K562 (cell line): Measurements from ENCODE around the gene MLANA. TPM values are rescaled to one million over a fixed set of nuclear protein-coding genes. Genes with fewer than 3 reads are reported as not detected.

Experiments used
- ATAC-seq: fragments of 200-7000 bp; cut with Tn5 transposase; 3 replicates; pipeline ENCODE4 v1.9.1; 2020; ENCODE audit warnings: moderate library complexity
- BruUV-seq: library from RNA; stranded (reverse); fragments of 400-500 nt; replicated peaks from 2 replicates; lab custom pipeline; 2021; lab: Mats Ljungman, UMichigan
- CTCF ChIA-PET: fragments of 300-600 bp; formaldehyde crosslinking; extraction: SDS; loops from one replicate; lab custom pipeline; 2021; ENCODE audit warnings: low intra/inter-chr PET ratio; lab: Yijun Ruan, JAX
- POLR2A ChIA-PET: fragments of 300-600, 350-650 bp; sonication (Branson Sonifier 250); formaldehyde crosslinking; extraction: SDS; loops from one replicate; lab custom pipeline; 2021; ENCODE audit warnings: antibody characterized with exemption, inconsistent platforms; lab: Yijun Ruan, JAX
- DNase-seq, 4 experiments: peaks; one replicate each; pipeline versions ENCODE4 v3.0.0 to v3.0.0-alpha.2; 2011 to 2018; ENCODE audit warnings: low spot score in 3 of 4, mixed read lengths in 3 of 4; ENCODE audit errors: extremely low read depth in 1 of 4
- FAIRE-seq: peaks from 2 replicates; lab custom pipeline; 2011; peaks lifted over from hg19 to GRCh38; lab: Jason Lieb, UNC
- H2AFZ ChIP-seq: 2 replicates; pipeline ENCODE4 v1.6.0; 2011; ENCODE audit warnings: low read depth, low read length, control low read depth, inconsistent platforms
- H3K27ac ChIP-seq: fragments of 200-600 bp; 3 replicates; pipeline ENCODE4 v1.8.0; 2011; ENCODE audit warnings: low read depth, mild to moderate bottlenecking, control low read depth, inconsistent platforms, low read length, moderate library complexity, mixed read lengths; ENCODE audit errors: extremely low read depth
- H3K27me3 ChIP-seq, 2 experiments: fragments of 300-600 bp in 1 of 2; 2 replicates in 1 of 2; 3 replicates in 1 of 2; pipeline versions ENCODE4 v1.6.0 to v1.8.0; 2011; ENCODE audit warnings: inconsistent platforms in 2 of 2, low read length in 2 of 2, mild to moderate bottlenecking in 1 of 2, mixed read lengths in 1 of 2, moderate library complexity in 1 of 2; ENCODE audit not compliant: control insufficient read depth in 2 of 2, insufficient read depth in 2 of 2
- H3K36me3 ChIP-seq: fragments of 300-600 bp; 3 replicates; pipeline ENCODE4 v1.8.0; 2011; ENCODE audit warnings: mild to moderate bottlenecking, low read length, inconsistent platforms; ENCODE audit not compliant: control insufficient read depth, insufficient read depth
- H3K4me1 ChIP-seq, 2 experiments: fragments of 200-600 bp in 1 of 2; replicated peaks in 1 of 2; 2 replicates in 1 of 2; 3 replicates in 1 of 2; pipeline versions ENCODE4 v1.5.1 to v1.8.0; 2011; ENCODE audit warnings: inconsistent platforms in 2 of 2, low read length in 2 of 2, mild to moderate bottlenecking in 1 of 2, mixed read lengths in 1 of 2, moderate library complexity in 1 of 2; ENCODE audit not compliant: control insufficient read depth in 2 of 2, insufficient read depth in 2 of 2
- H3K4me2 ChIP-seq: 2 replicates; pipeline ENCODE4 v1.6.1; 2011; ENCODE audit warnings: low read length, control low read depth, inconsistent platforms, mixed read lengths; ENCODE audit not compliant: insufficient read depth
- H3K4me3 ChIP-seq: fragments of 200-600 bp; sonication (generic), shearing (Covaris generic); 2 replicates; pipeline ENCODE4 v1.5.1; 2016; ENCODE audit warnings: control low read depth, inconsistent platforms
- H3K79me2 ChIP-seq: fragments of 200-600 bp; 3 replicates; pipeline ENCODE4 v1.8.0; 2011; ENCODE audit warnings: low read length, inconsistent platforms; ENCODE audit not compliant: control insufficient read depth, insufficient read depth
- H3K9ac ChIP-seq, 2 experiments: 2 replicates each; pipeline versions ENCODE4 v1.6.0 to v1.6.1; 2011; ENCODE audit warnings: low read depth in 2 of 2, low read length in 2 of 2, control low read depth in 1 of 2, inconsistent platforms in 1 of 2, mild to moderate bottlenecking in 1 of 2, mixed read lengths in 1 of 2; ENCODE audit not compliant: insufficient read depth in 1 of 2
- H3K9me1 ChIP-seq: one replicate; pipeline ENCODE4 v1.6.0; 2011; ENCODE audit warnings: inconsistent platforms, mild to moderate bottlenecking, low read length, moderate library complexity; ENCODE audit not compliant: control insufficient read depth, insufficient read depth
- H3K9me3 ChIP-seq: replicated peaks from 2 replicates; pipeline ENCODE4 v1.5.1; 2011; ENCODE audit warnings: low read depth, low read length, inconsistent platforms; ENCODE audit not compliant: control insufficient read depth, insufficient read depth
- H4K20me1 ChIP-seq: replicated peaks from 2 replicates; pipeline ENCODE4 v1.6.1; 2011; ENCODE audit warnings: low read length, inconsistent platforms, mixed read lengths; ENCODE audit not compliant: control insufficient read depth, insufficient read depth
- CBFA2T2 ChIP-seq: fragments of 450-650 bp; conservative IDR thresholded peaks from 2 replicates; pipeline ENCODE4 v1.6.1; 2017; ENCODE audit warnings: mild to moderate bottlenecking
- KLF6 ChIP-seq: fragments of 250-450 bp; sonication (Bioruptor Pico); IDR thresholded peaks from 2 replicates; pipeline ENCODE4 v1.4.0; 2020; ENCODE audit warnings: mild to moderate bottlenecking, moderate library complexity, borderline replicate concordance
- MGA ChIP-seq: fragments of 450-650 bp; IDR thresholded peaks from 2 replicates; pipeline ENCODE4 v1.6.1; 2016; ENCODE audit warnings: mild to moderate bottlenecking, moderate library complexity
- OTX1 ChIP-seq: fragments of 450-650 bp; formaldehyde crosslinking; IDR thresholded peaks from 2 replicates; pipeline ENCODE4 v1.4.0; 2022; ENCODE audit warnings: mild to moderate bottlenecking
- RBM25 ChIP-seq: fragments of 200-400 bp; formaldehyde crosslinking; IDR thresholded peaks from 2 replicates; pipeline ENCODE4 v1.6.1; 2018; ENCODE audit warnings: low read length, low read depth, moderate library complexity; ENCODE audit not compliant: severe bottlenecking
- SIN3B ChIP-seq: fragments of 450-650 bp; IDR thresholded peaks from 2 replicates; pipeline ENCODE4 v1.6.1; 2017; ENCODE audit warnings: low read depth, mild to moderate bottlenecking, moderate library complexity
- WGBS: fragments of 100-300 bp; shearing (Covaris generic); methylation state at CpG from one replicate; pipeline ENCODE4 v1.1.6; 2016; ENCODE audit warnings: low coverage, mixed read lengths; ENCODE audit not compliant: insufficient coverage; ENCODE audit errors: missing lambda C conversion rate; 5-methylcytosine and 5-hydroxymethylcytosine counted together
- in situ Hi-C: fragments of 300-500 bp; cut with MboI; formaldehyde crosslinking; loops from 4 replicates; pipeline ENCODE4 v1.15.0; 2018; ENCODE audit warnings: inconsistent platforms, mixed read lengths
- intact Hi-C: fragments of 100-400 bp; cut with micrococcal nuclease; formaldehyde crosslinking; loops from 2 replicates; pipeline ENCODE4 v1.14.2; 2022
- polyA plus RNA-seq, 8 experiments: library from polyadenylated mRNA; depleted of rRNA in 4 of 8; stranded (reverse) in 5 of 8; unstranded in 3 of 8; fragments of >200 nt; fragmentation: Nextera tagmentation in 2 of 8; fragmentation: Illumina TruSeq in 1 of 8; extraction: Ambion mirVana in 2 of 8; extraction: Trizol in 1 of 8; gene quantifications; 2 replicates each; pipeline versions ENCODE4 v1.2.1 to v1.2.3, GENCODE V29; 2011 to 2014; ENCODE audit warnings: inconsistent platforms in 1 of 8, missing spikeins in 1 of 8
- total RNA-seq, 7 experiments: library from RNA; depleted of rRNA in 6 of 7; stranded (reverse); fragments of >200 nt in 6 of 7; fragmentation: Illumina TruSeq in 2 of 7; extraction: Trizol in 2 of 7; gene quantifications; 2 replicates each; pipeline versions ENCODE4 v1.2.1 to v1.2.3, GENCODE V29; 2011 to 2021; ENCODE audit warnings: low replicate concordance in 1 of 7

The MLANA gene
- total and polyA plus RNA-seq, 9 of the 15 experiments (the other 6 are each of a cell fraction or from before 2014, with no cell fraction given): not detected

GRCh38 chr9:5938449-5938848, 47.8 kb downstream of the MLANA start:
- no peak overlapping the region for H3K27ac ChIP-seq
- no peak overlapping the region for H2AFZ ChIP-seq
- H4K20me1 ChIP-seq: no peaks in the 10 kb centered on the region
- H3K27me3 ChIP-seq: no peaks in the 10 kb centered on the region
- no peak overlapping the region for H3K4me3 ChIP-seq
- intact Hi-C loops (no loop called here), in situ Hi-C loops (no loop called here)
- ATAC-seq (no peak), DNase-seq (no peak), FAIRE-seq (no peak)
- POLR2A ChIA-PET: no interaction called here
- H3K36me3 ChIP-seq: no peaks in the 10 kb centered on the region; the same call in 2 of the 3 replicates
- H3K9me3 ChIP-seq: no peaks in the 10 kb centered on the region
- H3K4me1 ChIP-seq: no peaks in the 10 kb centered on the region
- H3K9ac ChIP-seq: no peak overlapping the region
- no peak overlapping the region for H3K4me2 ChIP-seq
- no peaks in the 10 kb centered on the region for H3K79me2 ChIP-seq
- CTCF ChIA-PET: no interaction called here
- TF ChIP-seq RBM25 (no peak), SIN3B (no peak)
- no TSS peak for BruUV-seq
- WGBS: 81% methylated on average over 2 of the region's 2 CpGs
- no peaks in the 10 kb centered on the region for H3K9me1 ChIP-seq

GRCh38 chr9:5939530-5939929, 48.8 kb downstream of the MLANA start:
- Histone ChIP-seq H3K27me3 (no peaks in the 10 kb centered on the region), H3K9me3 (no peaks in the 10 kb centered on the region), H3K4me3 (no peak overlapping the region), H3K9me1 (no peaks in the 10 kb centered on the region), H3K9ac (no peak overlapping the region), H3K4me2 (no peak overlapping the region), H3K36me3 (no peaks in the 10 kb centered on the region), H3K4me1 (no peaks in the 10 kb centered on the region), H3K27ac (no peak overlapping the region), H3K79me2 (no peaks in the 10 kb centered on the region), H2AFZ (no peak overlapping the region), H4K20me1 (no peaks in the 10 kb centered on the region)
- DNase-seq (no peak), ATAC-seq (no peak), FAIRE-seq (no peak)
- in situ Hi-C loops (no loop called here), intact Hi-C loops (no loop called here)
- ChIA-PET CTCF (no interaction called here), POLR2A (no interaction called here)
- BruUV-seq: no TSS peak
- TF ChIP-seq KLF6 (CRISPR knock-in tag) (no peak), MGA (no peak), CBFA2T2 (no peak), OTX1 (no peak)
